Neuronal stem cell (in vitro differentiated cells): Measurements from ENCODE around the gene NPTN.
"Not testable (repeated sequence)": the region's sequence is repeated elsewhere in the genome, so short reads cannot be mapped to it uniquely, and the experiment has no call there.

ENCODE experiments used
- DNase-seq: peaks from one replicate; pipeline ENCODE4 v3.0.0-alpha.2; 2013; ENCODE audit warnings: low spot score
- H2AFZ ChIP-seq: one replicate; pipeline ENCODE4 v1.6.1; 2013; ENCODE audit warnings: mild to moderate bottlenecking, low read length, inconsistent platforms
- H2AK5ac ChIP-seq: 2 replicates; pipeline ENCODE4 v1.6.1; 2013; ENCODE audit warnings: low read depth, mild to moderate bottlenecking, inconsistent platforms, low read length, moderate library complexity, mixed read lengths
- H2BK120ac ChIP-seq: 2 replicates; pipeline ENCODE4 v1.6.1; 2013; ENCODE audit warnings: low read depth, mild to moderate bottlenecking, inconsistent platforms, low read length, moderate library complexity, mixed read lengths
- H2BK12ac ChIP-seq: one replicate; pipeline ENCODE4 v1.6.1; 2013; ENCODE audit warnings: low read length, inconsistent platforms
- H2BK15ac ChIP-seq: 2 replicates; pipeline ENCODE4 v1.6.1; 2013; ENCODE audit warnings: mild to moderate bottlenecking, low read length, inconsistent platforms, mixed read lengths
- H2BK5ac ChIP-seq: one replicate; pipeline ENCODE4 v1.6.1; 2013; ENCODE audit warnings: inconsistent platforms, mild to moderate bottlenecking, low read length, moderate library complexity
- H3K14ac ChIP-seq: one replicate; pipeline ENCODE4 v1.6.1; 2013; ENCODE audit warnings: low read length, inconsistent platforms
- H3K18ac ChIP-seq: 2 replicates; pipeline ENCODE4 v1.6.1; 2013; ENCODE audit warnings: low read length, inconsistent platforms
- H3K23ac ChIP-seq: 2 replicates; pipeline ENCODE4 v1.6.1; 2013; ENCODE audit warnings: low read depth, mild to moderate bottlenecking, mixed read lengths, low read length, inconsistent platforms; ENCODE audit not compliant: poor library complexity
- H3K27ac ChIP-seq: replicated peaks from 3 replicates; pipeline ENCODE4 v1.5.1; 2013; ENCODE audit warnings: low read length, inconsistent platforms
- H3K27me3 ChIP-seq, 3 experiments: 2 replicates each; pipeline ENCODE4 v1.6.1; 2013; ENCODE audit warnings: low read length in 3 of 3, mild to moderate bottlenecking in 2 of 3, inconsistent platforms in 1 of 3, low read depth in 1 of 3, mixed read lengths in 1 of 3, moderate library complexity in 1 of 3; ENCODE audit not compliant: control insufficient read depth in 3 of 3, insufficient read depth in 3 of 3
- H3K36me3 ChIP-seq, 2 donors: replicated peaks in 1 of 2; 2 replicates each; pipeline ENCODE4 v1.6.1; 2013; ENCODE audit warnings: low read length in 2 of 2; ENCODE audit not compliant: control insufficient read depth in 2 of 2, insufficient read depth in 2 of 2
- H3K4ac ChIP-seq: 2 replicates; pipeline ENCODE4 v1.6.1; 2013; ENCODE audit warnings: inconsistent platforms, mild to moderate bottlenecking, low read length, moderate library complexity
- H3K4me1 ChIP-seq, 2 donors: 1 replicate in 1 of 2; 2 replicates in 1 of 2; pipeline ENCODE4 v1.6.1; 2013; ENCODE audit warnings: low read length in 2 of 2, low read depth in 1 of 2; ENCODE audit not compliant: control insufficient read depth in 2 of 2, insufficient read depth in 1 of 2
- H3K4me2 ChIP-seq: one replicate; pipeline ENCODE4 v1.6.1; 2013; ENCODE audit warnings: mild to moderate bottlenecking, low read length, inconsistent platforms; ENCODE audit not compliant: insufficient read depth, poor library complexity, severe bottlenecking
- H3K4me3 ChIP-seq, 2 donors: 2 replicates each; pipeline ENCODE4 v1.5.1; 2013; ENCODE audit warnings: low read length in 2 of 2, mild to moderate bottlenecking in 2 of 2, inconsistent platforms in 1 of 2, moderate library complexity in 1 of 2
- H3K79me1 ChIP-seq: one replicate; pipeline ENCODE4 v1.6.1; 2013; ENCODE audit warnings: low read depth, mild to moderate bottlenecking, inconsistent platforms, low read length, moderate library complexity
- H3K9ac ChIP-seq: one replicate; pipeline ENCODE4 v1.6.1; 2013; ENCODE audit warnings: mild to moderate bottlenecking, low read depth, low read length, inconsistent platforms; ENCODE audit not compliant: poor library complexity
- H3K9me3 ChIP-seq, 2 donors: replicated peaks in 1 of 2; 2 replicates each; pipeline versions ENCODE3 to v1.6.1; 2013; ENCODE audit warnings: low read length in 2 of 2, mild to moderate bottlenecking in 2 of 2, inconsistent platforms in 1 of 2, low read depth in 1 of 2, mixed read lengths in 1 of 2, moderate library complexity in 1 of 2; ENCODE audit not compliant: control insufficient read depth in 2 of 2, insufficient read depth in 1 of 2
- H4K8ac ChIP-seq: one replicate; pipeline ENCODE4 v1.6.1; 2013; ENCODE audit warnings: low read depth, mild to moderate bottlenecking, inconsistent platforms, low read length, moderate library complexity
- H4K91ac ChIP-seq: one replicate; pipeline ENCODE4 v1.6.1; 2013; ENCODE audit warnings: low read length, low read depth, mild to moderate bottlenecking, inconsistent platforms; ENCODE audit not compliant: poor library complexity
- WGBS, 2 donors: extraction: QIAGEN DNeasy Blood & Tissue Kit; methylation state at CpG; one replicate each; pipeline ENCODE4 v1.1.7; 2013; ENCODE audit warnings: missing lambda C conversion rate in 2 of 2, mixed read lengths in 1 of 2; ENCODE audit not compliant: insufficient read length in 2 of 2, insufficient replicate concordance in 1 of 2; ENCODE audit errors: extremely low coverage in 2 of 2; 5-methylcytosine and 5-hydroxymethylcytosine counted together

The NPTN gene

GRCh38 chr15:73582851-73583379 lies 50.3 kb downstream of the NPTN start:
- DNase-seq: no peak
- Histone ChIP-seq H3K9ac (no peak overlapping the region), H2BK15ac (no peak overlapping the region), H2BK12ac (no peak overlapping the region), H3K27me3 (no peaks in the 10 kb centered on the region), H3K18ac (no peak overlapping the region), H3K4ac (no peak overlapping the region), H3K4me1 (no peaks in the 10 kb centered on the region), H3K36me3 (peaks cover 15 to 88% of the 10 kb centered on the region in 2 donors), H3K23ac (no peak overlapping the region), H2BK5ac (no peak overlapping the region), H4K91ac (no peak overlapping the region), H3K4me3 (no peak overlapping the region), H2AFZ (no peak overlapping the region), H3K79me1 (peaks cover 1% of the 10 kb centered on the region), H4K8ac (no peak overlapping the region), H3K27ac (no peak overlapping the region), H2AK5ac (no peak overlapping the region), H3K9me3 (no peaks in the 10 kb centered on the region), H3K14ac (no peak overlapping the region), H2BK120ac (no peak overlapping the region), H3K4me2 (no peak overlapping the region)
- no CpG with 5 or more reads among the region's 6 CpGs for WGBS, 2 donors

GRCh38 chr15:73578026-73578425 lies 55.2 kb downstream of the NPTN start:
- Histone ChIP-seq H3K36me3 (peaks cover 16 to 76% of the 10 kb centered on the region in 2 donors), H3K4me1 (no peaks in the 10 kb centered on the region), H3K79me1 (no peaks in the 10 kb centered on the region), H2AFZ (no peak overlapping the region), H3K18ac (no peak overlapping the region), H3K27ac (no peak overlapping the region), H4K8ac (no peak overlapping the region), H3K14ac (no peak overlapping the region), H2AK5ac (no peak overlapping the region), H4K91ac (no peak overlapping the region), H3K23ac (no peak overlapping the region), H3K27me3 (no peaks in the 10 kb centered on the region), H2BK5ac (no peak overlapping the region), H3K9ac (no peak overlapping the region), H3K9me3 (no peaks in the 10 kb centered on the region), H2BK12ac (no peak overlapping the region), H2BK15ac (no peak overlapping the region), H3K4ac (no peak overlapping the region), H2BK120ac (no peak overlapping the region), H3K4me2 (no peak overlapping the region), H3K4me3 (no peak overlapping the region)
- no CpG with 5 or more reads among the region's 2 CpGs for WGBS, 2 donors
- no peak for DNase-seq

- not testable (repeated sequence) for H3K4me1 ChIP-seq, H2BK120ac ChIP-seq, H3K79me1 ChIP-seq, H3K4me2 ChIP-seq, H2BK12ac ChIP-seq, H3K9ac ChIP-seq, H3K14ac ChIP-seq, DNase-seq, H3K4me3 ChIP-seq, H2BK5ac ChIP-seq, H3K27ac ChIP-seq, H2AFZ ChIP-seq, H3K18ac ChIP-seq, H3K4ac ChIP-seq, H4K8ac ChIP-seq, H2AK5ac ChIP-seq, H4K91ac ChIP-seq, H3K23ac ChIP-seq, H2BK15ac ChIP-seq, H3K9me3 ChIP-seq, H3K27me3 ChIP-seq
- H3K36me3 ChIP-seq: peaks cover 16 to 76% of the 10 kb centered on the region in 2 donors
These were observed 55.6 kb downstream of the NPTN start for GRCh38 chr15:73577593-73577992.

- no CpG with 5 or more reads among the region's 3 CpGs for WGBS, 2 donors
These were observed 57.4 kb downstream of the NPTN start for GRCh38 chr15:73575636-73576247.

More at GRCh38 chr15:73575636-73576247, 57.4 kb downstream of the NPTN start:
- H3K79me1 ChIP-seq: no peaks in the 10 kb centered on the region
- H4K91ac ChIP-seq: no peak overlapping the region
- no peak overlapping the region for H2BK5ac ChIP-seq
- no peak overlapping the region for H3K4me2 ChIP-seq
- no peak overlapping the region for H3K4ac ChIP-seq
- no peak overlapping the region for H3K14ac ChIP-seq
- H3K23ac ChIP-seq: no peak overlapping the region
- no peak overlapping the region for H3K27ac ChIP-seq
- H3K27me3 ChIP-seq: no peaks in the 10 kb centered on the region
- no peaks in the 10 kb centered on the region for H3K4me1 ChIP-seq
- H2BK15ac ChIP-seq: no peak overlapping the region
- H2AFZ ChIP-seq: no peak overlapping the region
- no peak overlapping the region for H2AK5ac ChIP-seq
- H3K9me3 ChIP-seq: no peaks in the 10 kb centered on the region
- no peak overlapping the region for H4K8ac ChIP-seq
- no peak overlapping the region for H3K18ac ChIP-seq
- peaks cover 18 to 76% of the 10 kb centered on the region in 2 donors for H3K36me3 ChIP-seq
- no peak overlapping the region for H2BK12ac ChIP-seq
- H2BK120ac ChIP-seq: no peak overlapping the region
- DNase-seq: no peak
- no peak overlapping the region for H3K9ac ChIP-seq
- H3K4me3 ChIP-seq: peak overlapping the region in 1 of 2 donors; percentile 35
